Stimulated activated CD8-positive, alpha-beta memory T cell treated with anti-CD3 and anti-CD28 coated beads, Interleukin-15, amount 100 ng/mL, for 1 hour (primary cell): ENCODE data around the gene APBA1.

Experiments
- DNase-seq: peaks from one replicate; pipeline ENCODE4 v3.0.0-alpha.2; 2020; ENCODE audit warnings: low read depth

The APBA1 gene

DNA sequence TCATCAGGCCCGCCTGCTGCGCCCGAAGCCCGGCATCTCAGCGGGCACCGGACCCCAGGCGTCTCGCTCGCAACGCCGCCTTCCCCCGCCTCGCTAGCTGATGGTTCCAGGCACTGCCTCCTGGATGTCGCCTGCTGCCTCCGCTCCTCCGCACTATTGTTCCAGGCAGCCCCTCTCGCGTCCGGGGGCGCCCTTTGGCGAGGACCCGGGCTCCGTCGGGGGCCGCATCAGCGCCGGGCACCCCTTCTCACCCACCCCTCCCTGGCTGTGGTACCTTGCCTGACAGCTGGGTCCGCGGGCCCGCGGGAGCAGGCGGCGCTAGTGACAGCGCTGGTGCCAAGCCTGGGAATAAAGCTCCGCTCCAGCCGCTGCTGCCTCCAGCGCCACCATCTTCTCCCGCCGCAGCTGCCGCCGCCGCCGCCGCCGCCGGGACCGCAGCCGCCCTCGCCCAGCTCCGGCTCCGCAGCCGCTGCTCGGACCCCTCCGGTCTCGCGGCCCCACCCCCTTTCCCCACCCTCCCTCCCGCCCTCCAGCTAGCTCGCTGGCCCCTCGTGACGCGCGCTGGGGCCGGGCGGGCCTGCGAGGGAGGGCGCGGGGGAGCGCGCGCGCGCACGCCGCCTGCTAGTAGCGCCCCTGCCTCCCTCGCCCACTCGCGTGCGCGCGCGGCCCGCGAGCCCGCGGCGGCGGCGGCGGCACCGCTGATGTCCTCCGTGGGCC is at the start of gene APBA1:
Gene APBA1 (minus strand): TSS at position 493 of the 717 bp plus-strand sequence.
- peak; percentile 0 for DNase-seq

DNA sequence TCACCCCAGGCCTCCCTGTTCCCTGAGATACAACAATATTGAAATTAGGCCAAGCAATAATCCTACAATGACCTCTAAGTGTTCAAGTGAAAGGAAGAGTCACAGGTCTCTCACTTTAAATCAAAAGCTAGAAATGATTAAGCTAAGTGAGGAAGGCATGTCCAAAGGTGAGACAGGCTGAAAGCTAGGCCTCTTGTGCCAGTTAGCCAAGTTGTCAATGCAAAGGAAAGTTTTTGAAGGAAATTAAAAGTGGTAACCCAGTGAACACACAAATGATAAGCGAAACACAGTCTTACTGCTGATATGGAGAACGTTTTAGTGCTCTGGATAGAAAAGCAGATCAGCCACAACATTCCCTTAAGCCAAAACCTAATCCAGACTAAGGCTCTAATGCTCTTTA is 47.8 kb upstream of the APBA1 start:
- DNase-seq: no peak

GRCh38 chr9:69719367-69719766 is 47.2 kb upstream of the APBA1 start:
- no peak for DNase-seq

- DNase-seq: no peak
These were observed 46.0 kb upstream of the APBA1 start for GRCh38 chr9:69718218-69718617.

DNA sequence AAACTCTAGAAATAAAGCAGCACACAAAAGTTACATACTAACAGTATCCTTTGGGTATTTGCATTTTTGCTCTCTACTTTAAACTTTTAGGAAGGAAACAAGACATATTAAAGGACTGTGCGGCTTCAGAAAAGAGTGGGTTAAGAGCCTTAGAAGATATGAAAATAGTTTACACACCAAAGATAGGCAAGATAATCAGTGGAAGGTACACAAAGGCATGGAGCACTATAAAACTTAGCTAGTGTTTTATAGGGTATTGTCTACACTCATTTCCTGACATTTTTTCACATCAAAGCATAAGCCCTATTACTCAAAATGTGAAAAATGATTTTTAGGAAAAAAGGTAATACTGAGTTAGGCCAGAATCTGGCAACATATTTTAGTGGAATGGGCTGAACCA is 43.7 kb upstream of the APBA1 start:
- no peak for DNase-seq

- DNase-seq: no peak
These were observed 42.9 kb upstream of the APBA1 start for GRCh38 chr9:69715096-69715495.

GRCh38 chr9:69697475-69697874 is 25.3 kb upstream of the APBA1 start:
- DNase-seq: no peak

DNA sequence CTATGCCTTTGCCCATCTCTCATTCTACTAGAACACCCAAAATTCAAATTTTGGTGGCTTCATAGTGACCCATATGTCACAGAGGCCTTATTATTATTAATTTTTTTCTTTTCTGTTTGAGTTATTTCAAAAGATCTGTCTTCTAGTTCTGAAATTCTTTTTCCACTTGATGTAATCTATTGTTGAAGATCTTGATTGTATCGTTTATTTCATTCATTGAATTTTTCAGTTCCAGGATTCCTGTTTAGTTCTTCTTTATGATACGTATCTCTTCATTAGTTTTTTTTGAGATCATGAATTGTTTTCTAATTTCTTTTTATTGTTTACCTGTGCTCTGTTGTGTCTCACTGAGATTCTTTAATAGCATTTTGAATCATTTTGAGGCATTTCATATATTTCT is 24.6 kb upstream of the APBA1 start:
- DNase-seq: no peak

DNA sequence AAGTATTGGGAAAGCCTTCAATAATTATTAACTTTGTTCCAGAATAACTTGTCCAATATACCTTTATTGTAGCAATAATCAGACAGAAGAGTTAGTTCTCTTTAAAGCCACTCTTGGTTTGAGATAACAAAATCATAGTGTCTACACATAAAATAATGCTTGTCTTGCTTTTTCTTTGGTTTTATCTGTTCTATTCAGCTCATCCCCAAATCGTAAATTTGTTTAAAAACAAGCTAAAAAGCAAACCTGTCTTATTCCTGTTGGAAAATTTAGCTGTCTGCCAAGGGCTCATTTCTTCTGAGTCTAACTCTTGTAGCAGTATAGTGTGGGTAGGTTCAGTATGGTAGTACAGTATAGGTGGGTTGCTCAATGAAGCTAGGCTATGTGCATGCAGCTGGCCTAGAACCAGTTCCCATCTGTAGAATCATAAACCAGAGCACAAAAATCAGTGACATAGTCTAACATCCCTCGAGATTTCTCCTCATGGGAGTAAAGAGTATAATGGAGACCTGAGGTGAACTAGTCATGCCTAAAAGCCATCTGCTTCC is 17.9 kb upstream of the APBA1 start:
- DNase-seq: no peak

DNA sequence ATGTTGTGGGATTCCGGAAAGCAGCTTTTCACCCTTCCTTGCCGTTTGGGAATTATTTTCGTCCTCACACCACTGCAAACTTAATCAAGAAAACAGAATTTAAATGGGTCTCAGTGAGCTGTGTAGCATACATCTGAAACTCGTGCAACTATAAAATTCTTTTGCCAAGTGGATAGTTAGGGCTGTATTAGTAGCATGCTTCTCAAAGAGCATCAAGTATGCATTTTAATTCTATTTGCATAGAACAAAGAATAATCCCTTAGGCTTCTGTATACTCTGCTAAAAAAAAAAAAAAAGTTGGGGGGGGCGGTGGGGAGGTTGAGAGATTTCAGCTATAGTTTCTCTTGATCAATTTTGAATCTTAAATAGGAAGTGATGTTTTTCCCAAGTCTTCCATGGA is 11.8 kb upstream of the APBA1 start:
- DNase-seq: no peak

DNA sequence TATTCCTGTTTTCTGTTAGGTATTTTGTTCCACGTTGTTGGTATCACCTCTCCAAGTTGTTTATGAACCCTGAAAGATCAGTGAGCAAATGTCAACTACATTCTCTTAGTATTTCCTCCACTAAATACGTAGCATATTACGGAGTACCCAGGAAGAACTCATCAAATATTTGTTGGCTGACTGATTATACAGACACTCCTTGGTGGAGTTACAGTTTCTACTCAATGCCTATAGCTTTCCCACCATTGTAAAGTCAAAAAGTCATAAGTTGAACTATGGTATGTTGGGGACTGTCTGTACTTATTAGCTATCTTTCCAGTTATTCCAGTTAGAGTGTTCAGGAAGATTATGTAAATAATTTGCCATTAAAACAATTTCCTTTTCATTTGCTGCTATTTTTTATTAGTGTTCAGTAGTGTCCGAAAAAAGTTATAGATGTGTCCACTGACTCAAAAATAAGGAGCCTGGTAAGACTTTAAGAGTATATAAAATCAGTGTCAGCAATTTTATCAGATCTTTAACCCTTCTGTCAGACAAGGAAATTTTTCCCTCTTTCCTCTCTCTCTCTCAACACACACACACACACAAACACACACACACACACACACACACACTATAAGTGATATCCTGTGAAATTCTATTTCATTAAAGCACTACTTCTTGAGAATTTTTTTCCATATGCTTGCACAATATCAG is 6.8 kb upstream of the APBA1 start:
- DNase-seq: no peak

DNA sequence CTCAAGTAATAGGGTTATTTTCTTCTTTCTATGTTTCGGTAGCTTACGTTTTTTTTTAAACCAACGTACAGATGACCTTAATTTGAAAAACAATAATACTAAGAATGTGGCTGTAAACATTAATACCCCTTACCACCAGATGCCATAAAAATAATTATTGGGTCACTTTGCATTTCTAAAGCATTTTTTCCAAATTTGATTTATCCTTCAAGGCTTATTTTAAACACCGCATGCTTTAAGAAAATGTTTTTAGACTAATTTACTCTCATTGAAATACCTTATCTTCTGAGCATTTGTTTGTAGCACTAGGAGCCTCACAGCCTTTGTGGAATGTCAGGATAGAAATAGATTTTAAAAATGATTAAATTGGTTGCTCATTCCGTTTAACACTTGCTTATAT is 5.8 kb upstream of the APBA1 start:
- no peak for DNase-seq

DNA sequence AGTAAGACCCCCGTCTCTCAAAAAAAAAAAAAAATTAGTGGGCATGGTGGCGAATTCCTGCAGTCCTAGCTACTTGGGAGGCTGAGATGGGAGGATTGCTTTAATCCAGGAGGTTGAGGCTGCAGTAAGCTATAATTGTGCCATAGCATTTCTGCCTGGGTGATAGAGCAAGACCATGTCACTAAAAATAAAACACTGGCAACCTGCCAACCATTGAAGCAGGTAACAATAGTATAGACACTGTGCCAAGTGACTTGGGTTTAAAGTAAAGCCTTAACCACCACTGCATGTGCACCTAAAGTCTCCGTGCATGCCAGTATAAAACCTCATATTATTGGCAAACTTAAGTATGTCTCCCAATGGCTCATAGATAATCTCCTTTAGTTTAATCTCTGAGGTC is 3.4 kb upstream of the APBA1 start:
- DNase-seq: no peak

DNA sequence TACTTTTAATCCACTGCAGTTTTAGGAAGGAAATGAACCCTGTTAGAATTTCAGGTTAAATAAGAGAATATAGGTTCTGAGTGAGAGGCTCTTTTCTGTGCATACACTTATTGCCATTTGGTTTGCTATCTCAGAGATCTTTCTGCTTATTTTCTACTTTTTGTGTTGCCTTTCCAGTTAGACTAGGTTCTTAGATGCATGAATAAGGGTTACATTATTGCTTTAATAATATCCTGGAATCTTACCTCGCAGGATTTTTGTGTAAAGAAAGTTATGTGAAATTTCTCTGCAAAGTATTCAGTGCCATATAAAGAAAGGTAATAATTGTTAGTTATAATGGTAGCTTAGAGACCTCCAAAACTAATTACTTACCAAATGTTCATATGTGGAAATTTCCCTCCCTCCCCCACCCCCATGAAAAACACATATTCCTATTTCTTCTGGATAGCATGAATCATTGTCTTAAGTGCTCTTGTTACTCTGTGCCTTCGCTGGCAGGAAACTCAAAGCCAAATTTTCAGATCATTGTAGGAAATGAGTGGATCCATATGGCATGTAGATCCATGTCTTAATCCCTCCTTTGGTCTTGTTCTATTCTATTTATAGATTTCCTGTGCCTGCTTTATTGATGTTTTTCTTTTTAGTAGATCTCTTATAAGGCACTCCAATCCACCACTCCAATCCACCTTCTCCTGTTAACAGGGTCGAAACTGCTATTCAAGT is 2.7 kb upstream of the APBA1 start:
- no peak for DNase-seq

DNA sequence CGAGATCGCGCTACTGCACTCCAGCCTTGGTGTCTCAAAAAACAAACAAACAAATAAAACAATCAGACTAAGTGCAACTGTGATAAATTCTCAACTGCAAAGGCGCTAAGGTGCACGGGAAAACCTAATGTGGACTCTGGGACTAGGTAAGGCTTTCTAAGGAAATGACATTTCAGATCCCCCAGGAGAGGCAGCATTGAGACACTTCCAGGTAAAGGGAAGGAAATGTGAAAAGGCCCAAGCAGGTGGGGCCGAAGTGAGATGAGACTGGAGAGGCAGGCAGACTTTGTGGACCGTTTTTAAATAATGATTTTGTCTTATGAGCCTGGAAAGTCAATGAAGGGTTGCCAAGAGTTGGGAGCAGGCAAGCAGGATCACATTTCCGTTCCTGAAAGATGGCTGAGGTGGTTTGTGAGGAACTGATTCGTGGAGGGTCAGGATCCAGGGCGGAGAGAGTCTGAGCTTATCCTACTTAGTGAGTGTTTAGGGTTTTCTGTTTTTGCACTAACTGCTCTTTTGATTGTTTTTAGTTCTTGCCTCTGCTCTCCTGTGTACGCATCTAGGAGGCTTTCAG is 2.0 kb upstream of the APBA1 start:
- no peak for DNase-seq

GRCh38 chr9:69673311-69673640 is 1.1 kb upstream of the APBA1 start:
- DNase-seq: no peak

- peak; percentile 40 for DNase-seq
These were observed 582 bp upstream of the APBA1 start for GRCh38 chr9:69672596-69673310.

DNA sequence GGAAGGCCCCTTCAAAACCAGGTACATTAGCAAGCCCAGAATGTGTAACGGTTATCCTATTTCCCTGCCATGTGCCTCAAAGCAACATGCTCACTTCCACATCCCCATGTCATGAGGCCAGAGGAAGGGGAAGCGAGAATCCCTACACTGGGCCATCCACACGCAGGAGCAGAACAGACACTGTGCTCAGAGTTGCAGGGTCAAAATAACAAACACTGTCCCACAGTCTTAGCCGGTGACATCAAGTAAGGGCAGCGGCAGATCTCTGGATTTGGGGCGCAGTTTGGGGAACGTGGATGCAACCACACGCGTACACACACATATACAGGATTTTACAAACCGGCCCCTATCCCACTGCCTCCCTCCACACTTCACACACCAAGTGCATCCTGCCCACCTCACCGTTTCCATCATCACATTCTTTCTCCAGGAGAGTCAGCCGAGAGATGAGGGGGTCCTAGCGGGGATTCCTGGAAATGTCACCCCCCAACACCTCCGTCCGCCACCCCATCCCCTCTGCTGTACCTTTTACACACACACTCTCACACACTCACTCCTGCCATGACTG is 776 bp downstream of the APBA1 start:
- no peak for DNase-seq

DNA sequence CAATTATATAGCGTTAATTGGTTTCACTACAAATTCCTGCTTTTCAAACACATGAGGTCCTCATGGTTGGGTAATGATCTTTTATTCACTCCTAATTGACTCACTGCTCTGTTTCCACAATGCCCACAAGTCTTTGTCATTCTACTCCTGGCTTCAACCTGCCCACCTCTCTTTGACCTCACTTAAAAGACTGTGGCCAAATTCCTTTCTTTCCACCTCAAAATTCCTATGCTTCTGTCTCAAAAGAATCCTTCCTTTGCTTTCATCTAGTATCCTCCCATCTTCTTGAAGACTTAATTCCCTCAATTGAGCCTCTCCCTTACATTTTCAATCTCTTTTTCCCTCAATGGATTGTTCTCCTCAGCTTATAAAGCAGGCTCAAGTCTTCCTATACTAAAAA is 4.9 kb downstream of the APBA1 start:
- no peak for DNase-seq

GRCh38 chr9:69660304-69660703 is 11.9 kb downstream of the APBA1 start:
- no peak for DNase-seq

- DNase-seq: no peak
These were observed 13.0 kb downstream of the APBA1 start for GRCh38 chr9:69658987-69659675.
